ENCODE results near the gene CENPP.

GRCh38 chr9:92627651-92628050 is 301.9 kb downstream of the CENPP start:
- TF ChIP-seq POLR2A (IDR thresholded peaks at IDR 0.05; ENCODE audit: low read depth, low read length) (no peak), TAF1 (IDR thresholded peaks at IDR 0.05; ENCODE audit: low read depth, low read length) (no peak), POLR2AphosphoS5 (IDR thresholded peaks at IDR 0.05; ENCODE audit: low read depth, low read length) (no peak), POU2F2 (IDR thresholded peaks at IDR 0.05; ENCODE audit: low read depth, low read length) (no peak), SPI1 (IDR thresholded peaks at IDR 0.05; ENCODE audit: low read depth, low read length) (no peak), PAX5 (IDR thresholded peaks at IDR 0.05; ENCODE audit: insufficient read depth, low read length, severe bottlenecking) (no peak)
